GM23338 (cell line): ENCODE measurements around the gene SLC16A5.

ENCODE experiments used
- CTCF ChIP-seq, 2 experiments: fragments of 200-600 bp in 1 of 2; sonication (generic) in 1 of 2; conservative IDR thresholded peaks; 2 replicates each; pipeline versions ENCODE4 v1.5.1 to v1.6.1; 2016 to 2017; ENCODE audit warnings: antibody characterized with exemption in 2 of 2, low read depth in 2 of 2, mild to moderate bottlenecking in 2 of 2, moderate library complexity in 1 of 2
- EZH2 ChIP-seq: fragments of 200-600 bp; sonication (generic); IDR thresholded peaks from one replicate; pipeline ENCODE4 v1.8.0; 2017; ENCODE audit warnings: antibody characterized with exemption, mild to moderate bottlenecking, low read depth; ENCODE audit not compliant: unreplicated experiment
- POLR2AphosphoS5 ChIP-seq: IDR thresholded peaks from 2 replicates; pipeline ENCODE4 v1.6.1; 2016; ENCODE audit warnings: antibody characterized with exemption, low read depth
- REST ChIP-seq: IDR thresholded peaks from one replicate; pipeline ENCODE4 v1.6.1; 2018; ENCODE audit warnings: antibody characterized with exemption; ENCODE audit not compliant: unreplicated experiment
- STAT1 ChIP-seq: IDR thresholded peaks from one replicate; pipeline ENCODE4 v1.6.1; 2016; ENCODE audit warnings: antibody characterized with exemption; ENCODE audit not compliant: unreplicated experiment

GRCh38 chr17:75138519-75138918 lies 50.8 kb downstream of the SLC16A5 start:
- TF ChIP-seq CTCF (conservative IDR thresholded peaks at IDR 0.05; ENCODE audit: low read depth in 2 of 2) (no peak), REST (no peak), EZH2 (no peak), POLR2AphosphoS5 (no peak), STAT1 (no peak)
